ENCODE results near the gene IPCEF1. TPM values are rescaled to one million over a fixed set of nuclear protein-coding genes. Genes with fewer than 3 reads are reported as not detected.

IPCEF1 gene
- total and polyA plus RNA-seq, 2 experiments from 2014 or later: 0.80 TPM; not detected in 1

- no peaks in the 10 kb centered on the region for H3K79me2 ChIP-seq
- peak; percentile 46 for DNase-seq (ENCODE audit: low spot score)
- 55% methylated on average over 16 of the region's 16 CpGs for WGBS (ENCODE audit: low lambda C conversion rate, missing lambda C conversion rate)
- H3K9me2 ChIP-seq (replicated peaks; ENCODE audit: insufficient read depth): no peaks in the 10 kb centered on the region
- no peaks in the 10 kb centered on the region for H3K9me3 ChIP-seq (ENCODE audit: low read depth)
- no peak overlapping the region for H3K4me3 ChIP-seq
- TF ChIP-seq EZH2phosphoT487 (IDR thresholded peaks at IDR 0.05; ENCODE audit: low read depth, severe bottlenecking, unreplicated experiment) (no peak), CTCF (IDR thresholded peaks at IDR 0.05; ENCODE audit: poor library complexity) (peak; percentile 33), EZH2 (IDR thresholded peaks at IDR 0.05; ENCODE audit: borderline replicate concordance) (no peak)
- H3K4me1 ChIP-seq (ENCODE audit: insufficient read depth): no peaks in the 10 kb centered on the region
- H3K27ac ChIP-seq: no peak overlapping the region
- H3K27me3 ChIP-seq: no peaks in the 10 kb centered on the region
- no peaks in the 10 kb centered on the region for H3K36me3 ChIP-seq (replicated peaks; ENCODE audit: insufficient read depth, low read depth)
- H2AFZ ChIP-seq: no peak overlapping the region
- H4K20me1 ChIP-seq (ENCODE audit: insufficient read depth, poor library complexity, severe bottlenecking): no peaks in the 10 kb centered on the region
- H3K4me2 ChIP-seq: peak overlapping the region; percentile 25
Measured at GRCh38 chr6:154343473-154344308, 12.9 kb downstream of the IPCEF1 start.

- no peak for DNase-seq (ENCODE audit: low spot score)
- WGBS (ENCODE audit: low lambda C conversion rate, missing lambda C conversion rate): 77% methylated on average over 5 of the region's 5 CpGs
Measured at GRCh38 chr6:154341871-154342270, 14.7 kb downstream of the IPCEF1 start.

GRCh38 chr6:154341336-154341735 lies 15.3 kb downstream of the IPCEF1 start:
- TF ChIP-seq CTCF (IDR thresholded peaks at IDR 0.05; ENCODE audit: poor library complexity) (no peak), EZH2 (IDR thresholded peaks at IDR 0.05; ENCODE audit: borderline replicate concordance) (no peak), EZH2phosphoT487 (IDR thresholded peaks at IDR 0.05; ENCODE audit: low read depth, severe bottlenecking, unreplicated experiment) (no peak)
- H3K27ac ChIP-seq: no peak overlapping the region
- no peaks in the 10 kb centered on the region for H3K9me3 ChIP-seq (ENCODE audit: low read depth)
- H4K20me1 ChIP-seq (ENCODE audit: insufficient read depth, poor library complexity, severe bottlenecking): no peaks in the 10 kb centered on the region
- H2AFZ ChIP-seq: no peak overlapping the region
- no peaks in the 10 kb centered on the region for H3K79me2 ChIP-seq
- H3K36me3 ChIP-seq (replicated peaks; ENCODE audit: insufficient read depth, low read depth): no peaks in the 10 kb centered on the region
- H3K4me1 ChIP-seq (ENCODE audit: insufficient read depth): no peaks in the 10 kb centered on the region
- 84% methylated on average over 4 of the region's 4 CpGs for WGBS (ENCODE audit: low lambda C conversion rate, missing lambda C conversion rate)
- DNase-seq (ENCODE audit: low spot score): no peak
- no peak overlapping the region for H3K4me3 ChIP-seq
- H3K27me3 ChIP-seq: no peaks in the 10 kb centered on the region
- no peak overlapping the region for H3K4me2 ChIP-seq
- no peaks in the 10 kb centered on the region for H3K9me2 ChIP-seq (replicated peaks; ENCODE audit: insufficient read depth)

More at GRCh38 chr6:154341871-154342270, 14.7 kb downstream of the IPCEF1 start:
- Histone ChIP-seq H3K27ac (no peak overlapping the region), H3K9me2 (replicated peaks; ENCODE audit: insufficient read depth) (no peaks in the 10 kb centered on the region), H3K4me2 (no peak overlapping the region), H3K36me3 (replicated peaks; ENCODE audit: insufficient read depth, low read depth) (no peaks in the 10 kb centered on the region), H2AFZ (no peak overlapping the region), H3K4me1 (ENCODE audit: insufficient read depth) (no peaks in the 10 kb centered on the region), H3K4me3 (no peak overlapping the region), H3K79me2 (no peaks in the 10 kb centered on the region), H3K27me3 (no peaks in the 10 kb centered on the region), H3K9me3 (ENCODE audit: low read depth) (no peaks in the 10 kb centered on the region), H4K20me1 (ENCODE audit: insufficient read depth, poor library complexity, severe bottlenecking) (no peaks in the 10 kb centered on the region)
- TF ChIP-seq EZH2 (IDR thresholded peaks at IDR 0.05; ENCODE audit: borderline replicate concordance): no peak
- no peak for TF ChIP-seq EZH2phosphoT487 (IDR thresholded peaks at IDR 0.05; ENCODE audit: low read depth, severe bottlenecking, unreplicated experiment)
- TF ChIP-seq CTCF (IDR thresholded peaks at IDR 0.05; ENCODE audit: poor library complexity): no peak
